Suprapubic skin (tissue), 3 donors: ENCODE measurements around the gene PPP1R13B.

Experiments used
- EP300 ChIP-seq: sonication (generic); formaldehyde crosslinking; IDR thresholded peaks from one replicate; pipeline ENCODE4 v1.6.1; 2017; ENCODE audit warnings: antibody characterized with exemption
- POLR2A ChIP-seq, 2 donors: fragments of 450-650 bp; IDR thresholded peaks; one replicate each; pipeline ENCODE4 v1.6.1; 2017; ENCODE audit warnings: antibody characterized with exemption in 2 of 2, mild to moderate bottlenecking in 2 of 2, moderate library complexity in 2 of 2
- TF ChIP-seq, protein P1 (sequence below), 2 donors: fragments of 200-600 bp in 1 of 2; fragments of 450-650 bp in 1 of 2; sonication (generic) in 1 of 2; IDR thresholded peaks; one replicate each; pipeline ENCODE4 v1.5.1; 2016 to 2019; ENCODE audit warnings: antibody characterized with exemption in 2 of 2, mild to moderate bottlenecking in 1 of 2, moderate library complexity in 1 of 2

DNA sequence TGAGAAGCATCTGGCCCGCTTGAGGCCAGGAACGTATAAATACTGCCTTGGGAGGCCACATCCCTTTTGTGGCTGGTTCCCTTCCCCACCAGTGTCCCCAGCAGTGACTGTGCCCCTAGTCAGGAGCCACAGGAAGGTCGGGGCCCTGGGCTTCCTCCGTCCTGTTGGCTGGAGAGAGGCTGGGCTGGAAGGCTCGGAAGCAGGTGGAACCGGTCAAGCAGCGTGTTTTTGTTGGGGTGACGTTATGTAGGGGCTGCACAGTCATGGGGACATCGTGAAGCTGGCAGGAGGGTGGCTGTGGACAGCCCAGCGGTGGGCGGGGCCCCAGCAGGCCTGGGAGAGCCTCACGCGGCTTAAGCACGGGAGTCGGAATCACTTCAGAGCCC is 142.3 kb downstream of the PPP1R13B start:
- TF ChIP-seq, protein P1, sequence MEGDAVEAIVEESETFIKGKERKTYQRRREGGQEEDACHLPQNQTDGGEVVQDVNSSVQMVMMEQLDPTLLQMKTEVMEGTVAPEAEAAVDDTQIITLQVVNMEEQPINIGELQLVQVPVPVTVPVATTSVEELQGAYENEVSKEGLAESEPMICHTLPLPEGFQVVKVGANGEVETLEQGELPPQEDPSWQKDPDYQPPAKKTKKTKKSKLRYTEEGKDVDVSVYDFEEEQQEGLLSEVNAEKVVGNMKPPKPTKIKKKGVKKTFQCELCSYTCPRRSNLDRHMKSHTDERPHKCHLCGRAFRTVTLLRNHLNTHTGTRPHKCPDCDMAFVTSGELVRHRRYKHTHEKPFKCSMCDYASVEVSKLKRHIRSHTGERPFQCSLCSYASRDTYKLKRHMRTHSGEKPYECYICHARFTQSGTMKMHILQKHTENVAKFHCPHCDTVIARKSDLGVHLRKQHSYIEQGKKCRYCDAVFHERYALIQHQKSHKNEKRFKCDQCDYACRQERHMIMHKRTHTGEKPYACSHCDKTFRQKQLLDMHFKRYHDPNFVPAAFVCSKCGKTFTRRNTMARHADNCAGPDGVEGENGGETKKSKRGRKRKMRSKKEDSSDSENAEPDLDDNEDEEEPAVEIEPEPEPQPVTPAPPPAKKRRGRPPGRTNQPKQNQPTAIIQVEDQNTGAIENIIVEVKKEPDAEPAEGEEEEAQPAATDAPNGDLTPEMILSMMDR (IDR thresholded peaks at IDR 0.05): no peak
- no peak for TF ChIP-seq EP300
- no peak for TF ChIP-seq POLR2A (IDR thresholded peaks at IDR 0.05)
